Bronchial epithelial cell (primary cell): ENCODE measurements around the gene SNRNP70. TPM values are rescaled to one million over a fixed set of nuclear protein-coding genes. Genes with fewer than 3 reads are reported as not detected.
"Not testable (repeated sequence)": the region's sequence is repeated elsewhere in the genome, so short reads cannot be mapped to it uniquely, and the experiment has no call there.

Experiments
- DNase-seq: peaks from one replicate; pipeline ENCODE4 v3.0.0-alpha.2; 2010; ENCODE audit warnings: low read depth
- FAIRE-seq: peaks from 2 replicates; lab custom pipeline; 2011; peaks lifted over from hg19 to GRCh38; lab: Jason Lieb, UNC
- H3K27me3 ChIP-seq: 2 replicates; pipeline ENCODE4 v1.5.1; 2011; ENCODE audit warnings: low read length; ENCODE audit not compliant: control insufficient read depth, insufficient read depth
- H3K36me3 ChIP-seq: 2 replicates; pipeline ENCODE4 v1.5.1; 2011; ENCODE audit warnings: low read length; ENCODE audit not compliant: control insufficient read depth, insufficient read depth
- H3K4me3 ChIP-seq: 2 replicates; pipeline ENCODE4 v1.5.1; 2011; ENCODE audit warnings: mild to moderate bottlenecking, low read depth, low read length, control low read depth
- total RNA-seq: library from RNA; depleted of rRNA; stranded (reverse); fragments of >200 nt; gene quantifications from 2 replicates; pipeline ENCODE4 v1.2.1, GENCODE V29; 2014
- TF ChIP-seq, protein P1 (sequence below): IDR thresholded peaks from 2 replicates; pipeline ENCODE4 v1.5.1; 2011; ENCODE audit warnings: mild to moderate bottlenecking, moderate library complexity, low read length, control low read depth, inconsistent platforms; ENCODE audit not compliant: insufficient read depth, severe bottlenecking

SNRNP70 gene
- total RNA-seq, 1 donor from 2014 or later = 74.5 TPM

DNA sequence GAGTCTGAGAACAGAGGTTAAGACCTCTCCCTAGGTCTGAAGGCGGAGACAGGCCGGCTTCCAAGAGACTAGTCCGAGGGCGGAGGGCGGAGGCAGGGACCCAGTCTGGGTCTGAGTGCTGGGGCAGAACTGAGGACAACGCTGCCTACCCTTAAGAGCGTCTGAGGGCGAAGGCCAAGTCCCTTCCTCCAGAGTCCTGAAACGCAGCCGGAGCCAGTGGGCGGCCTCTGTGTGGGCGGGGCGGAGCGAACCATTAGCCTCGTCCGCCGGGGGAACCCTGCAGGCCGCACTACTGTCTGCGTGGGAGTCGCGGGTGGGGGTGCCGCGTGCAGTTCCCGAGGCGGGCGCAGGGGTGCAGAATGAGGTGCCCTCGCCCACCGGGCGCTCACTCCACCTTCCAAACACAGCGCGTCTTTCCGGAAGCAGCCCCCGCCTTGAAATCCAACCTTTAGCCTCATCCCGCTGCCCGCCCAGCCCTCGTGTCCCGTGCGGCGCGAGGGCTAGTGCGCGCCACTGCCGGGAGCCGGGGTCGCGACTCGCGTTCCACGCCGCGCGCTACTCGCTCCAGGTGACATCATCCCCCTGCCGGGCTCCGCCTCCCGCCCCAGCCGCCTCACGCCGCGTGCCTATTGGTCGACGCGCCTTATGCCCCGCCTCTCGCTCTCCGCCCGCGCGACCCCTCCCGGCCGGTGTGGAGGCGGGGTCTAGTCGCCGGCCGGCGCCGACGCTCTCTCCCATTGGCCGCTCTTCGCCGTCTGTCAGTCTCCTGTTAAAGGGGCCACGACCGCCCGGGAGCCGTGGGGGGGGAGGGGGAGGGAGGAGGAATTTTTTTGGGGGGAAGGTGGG is 33.5 kb downstream of the SNRNP70 start, which contains the start of gene C19orf73:
TSS of gene C19orf73 (minus strand) at position 579 of the 846 bp plus-strand sequence. CDS start at position 458, 121 bp downstream.
- TF ChIP-seq, protein P1, sequence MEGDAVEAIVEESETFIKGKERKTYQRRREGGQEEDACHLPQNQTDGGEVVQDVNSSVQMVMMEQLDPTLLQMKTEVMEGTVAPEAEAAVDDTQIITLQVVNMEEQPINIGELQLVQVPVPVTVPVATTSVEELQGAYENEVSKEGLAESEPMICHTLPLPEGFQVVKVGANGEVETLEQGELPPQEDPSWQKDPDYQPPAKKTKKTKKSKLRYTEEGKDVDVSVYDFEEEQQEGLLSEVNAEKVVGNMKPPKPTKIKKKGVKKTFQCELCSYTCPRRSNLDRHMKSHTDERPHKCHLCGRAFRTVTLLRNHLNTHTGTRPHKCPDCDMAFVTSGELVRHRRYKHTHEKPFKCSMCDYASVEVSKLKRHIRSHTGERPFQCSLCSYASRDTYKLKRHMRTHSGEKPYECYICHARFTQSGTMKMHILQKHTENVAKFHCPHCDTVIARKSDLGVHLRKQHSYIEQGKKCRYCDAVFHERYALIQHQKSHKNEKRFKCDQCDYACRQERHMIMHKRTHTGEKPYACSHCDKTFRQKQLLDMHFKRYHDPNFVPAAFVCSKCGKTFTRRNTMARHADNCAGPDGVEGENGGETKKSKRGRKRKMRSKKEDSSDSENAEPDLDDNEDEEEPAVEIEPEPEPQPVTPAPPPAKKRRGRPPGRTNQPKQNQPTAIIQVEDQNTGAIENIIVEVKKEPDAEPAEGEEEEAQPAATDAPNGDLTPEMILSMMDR = peak; percentile 19
- Histone ChIP-seq H3K36me3 (no peaks in the 10 kb centered on the region), H3K4me3 (peak within 1 kb of the TSS; percentile 94), H3K27me3 (no peaks in the 10 kb centered on the region)
- DNase-seq = peak; percentile 67
- FAIRE-seq = no peak

- DNase-seq = no peak
- FAIRE-seq = no peak
- TF ChIP-seq, protein P1 = no peak
- no peaks in the 10 kb centered on the region for H3K27me3 ChIP-seq
- peak within 1 kb of the TSS; percentile 94 for H3K4me3 ChIP-seq
- no peaks in the 10 kb centered on the region for H3K36me3 ChIP-seq
Measured at GRCh38 chr19:49119411-49120324, 34.4 kb downstream of the SNRNP70 start, which contains the start of gene PPFIA3. PPFIA3 (plus strand) TSS chr19:49119544; CDS start chr19:49127874, 8,330 bp downstream.

- Histone ChIP-seq H3K36me3 (no peaks in the 10 kb centered on the region), H3K27me3 (no peaks in the 10 kb centered on the region), H3K4me3 (no peak overlapping the region)
- FAIRE-seq = no peak
- TF ChIP-seq, protein P1 = no peak
- no peak for DNase-seq
Measured at GRCh38 chr19:49120325-49120683, 35.1 kb downstream of the SNRNP70 start.

DNA sequence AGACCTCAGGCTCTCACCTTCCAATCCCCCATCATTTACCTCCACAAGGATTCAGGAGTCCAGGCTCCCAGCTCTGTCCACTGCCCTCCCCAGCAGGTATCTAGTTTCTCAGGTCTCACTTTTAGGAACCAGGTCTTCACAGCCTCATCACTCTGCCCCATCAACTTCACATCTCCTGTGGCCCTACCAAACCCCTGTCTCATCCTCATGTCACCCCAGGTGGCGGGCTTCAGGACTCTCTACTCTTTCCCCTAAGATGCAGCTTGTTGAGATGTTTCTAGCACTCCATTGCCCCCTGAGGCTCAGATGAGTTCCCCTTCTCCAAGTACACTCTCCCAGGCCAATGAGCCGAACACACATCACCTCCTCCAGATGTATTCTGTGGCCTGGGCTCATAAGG is 35.6 kb downstream of the SNRNP70 start:
- DNase-seq (no peak), FAIRE-seq (no peak)
- TF ChIP-seq, protein P1 = no peak
- Histone ChIP-seq H3K36me3 (no peaks in the 10 kb centered on the region), H3K4me3 (no peak overlapping the region), H3K27me3 (no peaks in the 10 kb centered on the region)

DNA sequence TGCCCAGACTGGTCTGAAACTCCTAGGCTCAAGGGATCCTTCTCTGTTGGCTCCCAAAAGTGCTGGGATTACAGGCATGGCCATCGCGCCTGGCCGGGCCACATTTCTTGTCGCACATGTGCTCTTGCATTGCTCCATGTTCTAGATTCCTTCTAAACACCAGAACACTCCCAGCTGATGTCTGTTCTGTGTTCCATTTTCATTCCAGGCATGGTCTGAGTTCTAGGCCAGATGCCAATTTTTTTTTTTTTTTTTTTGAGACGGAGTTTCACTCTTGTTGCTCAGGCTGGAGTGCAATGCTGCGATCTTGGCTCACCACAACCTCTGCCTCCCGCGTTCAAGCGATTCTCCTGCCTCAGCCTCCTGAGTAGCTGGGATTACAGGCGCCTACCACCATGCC is 36.6 kb downstream of the SNRNP70 start:
- not testable (repeated sequence) for H3K27me3 ChIP-seq, DNase-seq, H3K4me3 ChIP-seq, H3K36me3 ChIP-seq, FAIRE-seq

GRCh38 chr19:49123285-49123684 is 38.0 kb downstream of the SNRNP70 start:
- not testable (repeated sequence) for H3K36me3 ChIP-seq, H3K4me3 ChIP-seq, FAIRE-seq

More at GRCh38 chr19:49123285-49123684, 38.0 kb downstream of the SNRNP70 start:
- DNase-seq, H3K27me3 ChIP-seq: not testable (repeated sequence)
